ENCODE results near the gene TRAF2.

TRAF2 gene

DNA sequence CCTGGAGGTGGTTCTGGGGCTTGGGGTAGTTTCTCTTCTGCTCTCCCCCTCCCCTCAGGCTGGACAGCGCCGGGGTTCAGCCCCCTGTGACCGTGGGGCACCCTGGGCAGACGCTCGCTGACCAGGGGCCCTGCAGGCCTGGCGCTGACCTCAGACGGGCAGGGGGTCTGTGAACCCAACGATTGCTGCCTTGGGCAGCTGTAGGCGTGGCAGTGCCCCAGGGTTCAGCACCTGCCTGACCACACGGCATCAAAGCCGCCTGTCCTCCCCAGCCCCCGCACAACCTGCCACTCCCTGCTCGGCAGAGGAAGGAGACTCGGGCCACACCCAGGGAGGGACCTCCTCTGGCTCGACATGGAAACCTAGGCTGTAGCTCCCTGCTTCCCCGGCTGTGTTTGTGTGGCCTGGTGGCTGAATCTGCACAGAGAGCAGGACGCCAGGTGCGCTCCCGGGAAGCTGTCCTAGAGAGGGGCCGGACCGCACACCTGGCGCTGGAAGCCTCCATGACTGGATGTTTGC is 77.9 kb downstream of the TRAF2 start:
- no peak for DNase-seq

GRCh38 chr9:136964833-136965422 is 78.6 kb downstream of the TRAF2 start:
- no peak for DNase-seq

GRCh38 chr9:136965771-136966484 is 79.6 kb downstream of the TRAF2 start:
- no peak for DNase-seq

DNA sequence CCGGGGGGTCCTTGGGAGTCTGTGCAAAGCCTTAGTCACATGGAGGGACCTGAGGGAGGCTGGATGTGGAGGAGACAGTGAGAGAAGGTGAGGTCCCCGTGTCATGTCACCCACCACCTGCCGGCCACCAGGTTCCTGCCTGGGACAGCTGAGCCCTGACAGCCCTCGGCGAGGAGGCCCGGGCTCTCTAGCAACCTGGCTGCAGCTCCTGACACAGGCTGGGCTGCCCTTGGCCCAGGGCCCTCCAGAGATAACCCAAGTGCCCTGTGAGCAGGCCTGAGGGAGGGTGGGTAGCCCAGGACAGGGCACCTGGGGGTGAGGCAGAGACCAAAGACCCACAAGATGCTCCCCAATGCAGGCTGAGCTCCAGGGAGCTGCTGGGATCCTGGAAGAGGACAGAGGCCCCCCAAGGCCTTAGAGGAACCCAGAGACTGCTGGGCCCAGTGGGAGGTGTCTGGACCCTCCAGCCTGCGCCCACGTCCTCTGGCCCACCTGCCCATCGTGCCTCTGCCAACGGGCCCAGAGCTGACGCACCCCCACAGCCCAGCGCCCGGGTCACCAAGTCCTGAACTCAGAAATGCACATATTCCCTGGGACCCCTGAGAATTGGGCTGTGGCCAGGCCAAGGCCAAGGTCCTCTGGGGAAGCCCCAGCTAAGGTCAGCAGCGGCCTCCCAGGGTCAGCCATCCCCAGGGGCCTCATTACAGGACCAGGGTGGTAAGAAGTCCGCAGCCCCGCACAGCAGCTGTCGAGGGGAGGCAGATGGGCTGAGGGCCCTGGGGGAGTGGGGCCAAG is 82.2 kb downstream of the TRAF2 start:
- no peak for DNase-seq

DNA sequence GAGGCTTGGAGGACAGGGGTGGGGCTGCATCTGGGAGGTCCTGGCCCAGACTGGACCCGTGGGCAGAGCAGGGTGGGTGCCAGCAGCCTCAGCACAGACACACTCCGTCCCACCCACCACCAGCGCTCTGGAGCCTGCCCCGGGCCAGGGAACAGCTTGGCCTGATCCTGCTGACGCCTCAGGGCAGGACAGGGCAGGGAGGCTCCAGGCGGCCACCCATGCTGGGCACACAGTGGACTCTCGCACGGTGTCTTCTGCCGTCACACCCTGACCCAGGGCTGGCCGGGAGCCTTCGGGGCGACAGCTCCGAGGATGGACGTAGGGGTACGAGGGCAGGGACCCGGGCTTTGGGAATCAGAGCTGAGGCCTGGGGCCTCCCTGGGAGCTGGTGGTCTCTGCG is 82.8 kb downstream of the TRAF2 start:
- DNase-seq = no peak

DNA sequence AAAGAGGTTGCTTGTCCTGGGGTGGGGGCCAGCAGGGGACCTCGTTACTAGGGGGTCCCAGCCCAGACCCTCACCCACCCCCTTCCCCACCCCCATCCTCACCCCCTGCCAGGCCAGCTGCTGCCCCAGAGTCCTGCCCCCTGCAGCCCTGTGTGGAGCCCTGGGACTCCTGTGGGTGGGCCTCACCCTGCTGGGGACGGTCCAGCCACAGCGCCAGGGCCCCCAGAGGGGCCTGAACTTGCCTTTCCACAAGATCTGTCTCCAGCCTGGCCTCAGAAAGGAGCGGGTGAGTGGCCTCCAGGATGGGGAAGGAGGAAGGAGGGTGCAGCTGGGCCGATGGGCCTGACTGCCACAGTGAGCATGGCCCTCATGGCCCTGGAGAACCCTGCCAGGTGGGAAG is 83.5 kb downstream of the TRAF2 start:
- no peak for DNase-seq

DNA sequence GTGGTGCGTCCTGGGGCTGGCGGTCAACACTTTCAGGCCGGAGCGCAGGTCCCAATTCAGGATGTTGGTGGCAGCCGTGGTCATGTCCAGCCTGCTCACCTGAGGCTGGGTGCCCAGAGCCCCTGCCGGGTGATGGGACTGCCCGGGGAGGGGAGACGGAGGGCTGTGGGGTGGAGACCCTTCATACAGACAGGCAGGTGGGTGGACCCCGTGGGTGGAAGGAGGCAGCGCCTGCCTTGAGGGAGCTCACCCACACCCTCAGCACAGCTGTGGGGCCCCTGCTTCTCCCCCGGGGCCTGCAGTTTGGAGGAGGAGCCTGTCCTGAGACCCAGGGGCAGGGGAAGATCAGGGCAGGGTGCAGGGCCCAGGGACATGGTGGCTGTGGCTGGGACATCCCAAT is 84.0 kb downstream of the TRAF2 start:
- DNase-seq = no peak

DNA sequence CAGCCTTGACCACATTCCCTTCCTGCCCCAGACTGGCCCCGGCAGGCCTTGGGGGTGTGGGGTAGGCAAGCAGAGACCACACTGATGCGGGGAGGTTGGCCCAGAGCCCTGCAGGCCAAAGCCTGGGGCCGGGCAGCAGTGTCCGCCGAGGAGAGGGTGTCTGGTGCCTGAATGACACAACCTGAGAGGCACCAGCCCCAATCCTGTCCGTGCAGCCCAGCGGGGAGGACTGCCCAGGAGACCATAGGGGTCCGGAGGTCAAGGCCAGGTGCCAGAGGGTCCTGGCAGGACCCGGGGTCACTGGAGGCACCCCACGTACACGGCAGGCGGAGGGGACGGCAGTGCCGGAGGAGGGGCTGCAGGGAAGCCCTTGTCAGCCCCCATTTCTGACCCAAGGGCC is 85.4 kb downstream of the TRAF2 start:
- no peak for DNase-seq

DNA sequence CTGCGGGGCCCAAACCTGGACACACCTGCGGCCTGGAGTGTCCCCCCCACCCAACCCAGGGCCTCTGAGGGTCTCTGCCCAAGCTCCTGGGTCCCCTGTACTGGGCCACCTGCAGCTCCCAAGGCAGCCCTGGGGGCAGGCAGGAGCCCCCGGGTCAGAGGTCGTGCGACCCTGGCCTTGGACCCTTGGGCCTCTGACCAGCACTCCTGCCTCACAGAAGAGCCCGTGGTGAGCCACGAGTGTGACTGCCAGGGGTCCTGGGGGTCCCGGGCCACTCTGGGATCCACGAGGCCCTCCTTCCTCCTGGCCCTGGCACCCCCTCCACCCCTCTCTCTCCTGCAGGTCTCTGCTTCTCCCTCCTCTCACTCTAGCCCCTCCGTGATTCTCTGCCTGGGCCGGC is 86.0 kb downstream of the TRAF2 start:
- DNase-seq = no peak

DNA sequence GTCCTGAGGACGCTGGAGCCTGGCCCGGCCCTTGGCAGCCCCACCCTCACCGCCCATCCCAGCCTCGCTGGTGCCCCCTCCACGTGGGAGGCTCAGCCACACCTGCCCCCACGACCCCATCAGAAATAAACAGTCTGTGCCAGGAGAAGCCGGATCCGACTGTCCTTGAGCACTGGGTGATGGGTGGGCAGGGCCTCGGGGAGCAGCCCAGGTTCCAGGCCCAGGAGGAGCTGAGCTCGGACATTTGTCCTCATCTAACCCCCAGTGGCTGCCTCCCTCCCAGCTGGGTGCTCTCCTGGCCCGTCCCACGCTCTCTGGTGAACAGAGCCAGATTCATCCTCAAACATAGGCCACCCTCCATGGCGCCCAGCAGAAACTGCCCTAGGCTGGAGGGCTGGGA is 86.4 kb downstream of the TRAF2 start:
- no peak for DNase-seq

DNA sequence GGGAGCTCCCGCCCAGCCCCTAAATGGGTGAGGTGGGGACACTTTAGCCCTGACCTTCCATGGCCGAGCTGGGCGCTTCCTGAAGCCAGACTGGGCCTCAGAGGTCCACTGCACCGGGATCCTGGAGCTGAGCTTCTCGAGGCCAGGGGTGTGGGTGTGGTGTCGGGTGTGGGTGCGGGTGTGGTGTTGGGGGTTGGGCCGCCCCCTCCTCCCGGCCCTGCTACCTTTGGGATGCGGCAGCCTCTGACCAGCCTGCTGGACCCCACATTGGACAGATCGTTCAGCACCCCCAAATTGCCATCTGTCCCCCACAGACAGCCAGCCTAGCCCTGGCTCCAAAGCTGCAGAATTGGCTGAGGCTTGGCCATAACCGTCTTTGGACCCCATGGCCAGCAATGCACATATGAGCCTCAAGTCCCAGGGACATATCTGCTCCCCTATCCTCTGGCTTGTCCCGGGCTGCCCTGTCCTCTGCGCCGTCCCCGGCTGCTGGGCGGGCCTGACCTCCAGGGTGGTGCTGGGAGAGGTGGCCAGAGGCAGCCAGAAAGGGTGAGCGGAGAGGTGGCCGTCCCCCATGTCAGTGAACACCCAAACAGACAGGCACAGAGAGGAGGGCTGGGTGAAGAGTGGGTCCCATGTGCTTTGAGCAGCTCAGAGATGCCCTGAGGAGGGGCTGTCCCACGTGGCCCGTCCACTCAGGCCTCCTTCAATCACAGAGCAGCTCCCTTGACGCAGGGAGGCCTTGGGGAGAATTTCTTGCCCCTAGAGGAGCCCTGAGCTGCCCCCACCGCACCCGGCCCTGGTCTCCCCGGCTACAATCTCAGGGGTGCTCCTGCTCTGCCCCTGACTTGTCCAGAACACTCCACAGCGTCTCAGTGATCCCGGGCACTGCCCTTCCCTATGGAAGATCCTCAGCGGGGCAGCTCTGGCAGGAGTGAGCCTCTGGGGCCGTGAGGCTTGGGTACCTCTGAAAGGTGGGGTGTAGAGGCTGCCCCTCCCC is 87.6 kb downstream of the TRAF2 start:
- DNase-seq = no peak

DNA sequence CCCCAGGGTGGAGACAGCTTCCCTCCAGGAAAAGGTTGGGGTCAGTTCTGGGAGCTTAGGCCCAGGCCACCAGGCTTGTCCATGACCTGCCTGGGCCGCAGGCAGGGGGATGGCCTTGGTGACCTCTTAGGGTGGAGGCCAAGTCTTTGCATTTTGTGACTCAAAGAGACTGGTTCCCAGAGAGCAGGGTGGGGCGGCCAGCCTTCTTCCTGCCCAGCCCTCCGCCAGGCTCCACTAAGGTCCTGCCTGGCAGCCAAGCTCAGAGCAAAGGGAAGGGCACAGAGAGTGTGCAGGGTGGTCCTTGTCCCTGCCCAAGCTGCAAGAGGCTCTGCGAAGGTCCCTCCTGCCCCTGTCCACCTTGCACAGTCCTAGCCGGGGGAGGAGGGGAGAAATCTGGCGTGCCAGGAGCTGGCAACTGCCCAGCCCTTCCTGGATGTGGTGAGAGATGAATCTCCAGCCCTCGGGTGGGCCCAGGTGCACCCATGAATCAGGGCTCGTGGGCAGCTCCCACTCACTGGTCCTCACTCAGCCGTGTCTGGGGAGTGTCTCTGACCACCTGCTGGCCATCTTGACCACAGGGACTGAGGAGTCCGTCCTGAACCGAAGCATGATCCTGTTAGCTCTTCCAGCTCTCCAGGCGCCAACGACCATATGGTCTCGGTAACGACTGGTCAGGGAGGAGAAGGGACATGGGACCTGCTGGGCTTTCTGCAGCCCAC is 88.7 kb downstream of the TRAF2 start:
- no peak for DNase-seq

DNA sequence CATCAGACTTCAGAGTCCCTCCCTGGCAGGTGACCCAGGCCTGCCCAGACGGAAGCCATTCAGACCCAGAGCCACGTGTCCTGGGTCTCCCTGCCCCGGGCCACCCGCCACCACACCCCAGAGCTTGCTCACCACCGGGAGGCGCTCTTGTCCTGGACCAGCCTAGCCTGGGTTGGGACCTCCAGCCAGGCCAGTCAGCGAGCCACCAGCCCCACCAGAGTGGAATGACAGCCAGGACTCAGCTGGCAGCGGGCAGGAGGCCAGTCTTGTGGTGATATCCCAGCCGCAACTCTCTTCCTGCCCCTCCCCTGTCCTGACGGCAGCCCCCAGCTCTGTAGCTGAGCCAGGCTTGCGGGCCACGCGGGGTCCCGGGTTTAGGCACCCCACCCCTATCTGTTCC is 89.3 kb downstream of the TRAF2 start:
- DNase-seq = no peak

All from NCI-H1436 (cell line).